Endodermal cell (in vitro differentiated cells): Measurements from ENCODE around the gene FUT7. TPM values are rescaled to one million over a fixed set of nuclear protein-coding genes. Genes with fewer than 3 reads are reported as not detected.

ENCODE experiments used
- DNase-seq: peaks from one replicate; pipeline ENCODE4 v3.0.0-alpha.2; 2017
- H3K27ac ChIP-seq: 2 replicates; pipeline ENCODE4 v1.5.1; 2013; ENCODE audit warnings: mild to moderate bottlenecking, low read depth, low read length, moderate library complexity
- H3K27me3 ChIP-seq: 2 replicates; pipeline ENCODE4 v1.6.1; 2013; ENCODE audit warnings: mild to moderate bottlenecking, low read length, moderate library complexity; ENCODE audit not compliant: insufficient read depth, control insufficient read depth, poor library complexity, severe bottlenecking
- H3K36me3 ChIP-seq: 2 replicates; pipeline ENCODE4 v1.7.0; 2013; ENCODE audit warnings: mild to moderate bottlenecking, low read length, moderate library complexity; ENCODE audit not compliant: control insufficient read depth, insufficient read depth
- H3K4me1 ChIP-seq: one replicate; pipeline ENCODE4 v1.7.0; 2013; ENCODE audit warnings: low read length; ENCODE audit not compliant: control insufficient read depth, insufficient read depth
- H3K4me3 ChIP-seq: 2 replicates; pipeline ENCODE4 v1.5.1; 2013; ENCODE audit warnings: mild to moderate bottlenecking, low read length, moderate library complexity
- H3K9ac ChIP-seq: 2 replicates; pipeline ENCODE4 v1.6.1; 2013; ENCODE audit warnings: mild to moderate bottlenecking, low read length, moderate library complexity; ENCODE audit not compliant: poor library complexity, severe bottlenecking; ENCODE audit errors: extremely low read depth
- H3K9me3 ChIP-seq: 2 replicates; pipeline ENCODE4 v1.6.1; 2013; ENCODE audit warnings: mild to moderate bottlenecking, low read length, moderate library complexity; ENCODE audit not compliant: control insufficient read depth
- H3K27ac Mint-ChIP-seq: 2 replicates; pipeline ENCODE4 v1.8.0; 2020; ENCODE audit warnings: mixed read lengths
- H3K27me3 Mint-ChIP-seq: 2 replicates; pipeline ENCODE4 v1.8.0; 2021; ENCODE audit warnings: mild to moderate bottlenecking, mixed read lengths; ENCODE audit not compliant: insufficient read depth
- H3K36me3 Mint-ChIP-seq: 2 replicates; pipeline ENCODE4 v1.8.0; 2020; ENCODE audit warnings: low read depth, mixed read lengths
- H3K4me1 Mint-ChIP-seq: 2 replicates; pipeline ENCODE4 v1.8.0; 2020; ENCODE audit warnings: mixed read lengths
- H3K4me3 Mint-ChIP-seq: 2 replicates; pipeline ENCODE4 v1.8.0; 2020; ENCODE audit warnings: mild to moderate bottlenecking, moderate library complexity, mixed read lengths
- H3K9me3 Mint-ChIP-seq: 2 replicates; pipeline ENCODE4 v1.8.0; 2020; ENCODE audit warnings: mild to moderate bottlenecking, mixed read lengths
- WGBS, 2 experiments: methylation state at CpG; one replicate each; pipeline versions ENCODE4 v1.1.5 to v1.1.7; 2013; ENCODE audit warnings: missing lambda C conversion rate in 2 of 2, mixed read lengths in 1 of 2; ENCODE audit not compliant: insufficient coverage in 1 of 2, insufficient read length in 1 of 2; 5-methylcytosine and 5-hydroxymethylcytosine counted together
- total RNA-seq, 2 donors: library from RNA; stranded (reverse); fragmentation: NEBNext Ultra II Directional in 1 of 2; extraction: Animal tissue kit (Norgen Biotek cat#: 25700) in 1 of 2; gene quantifications; 2 replicates in 1 of 2; 3 replicates in 1 of 2; pipeline ENCODE4 v1.2.1, GENCODE V29; 2021
- TF ChIP-seq, protein P1 (sequence below): fragments of 200-600 bp; sonication (generic); conservative IDR thresholded peaks from 2 replicates; pipeline ENCODE4 v1.5.0; 2021; ENCODE audit warnings: antibody characterized with exemption, mild to moderate bottlenecking

FUT7 gene
- total RNA-seq, 2 donors from 2014 or later: not detected

DNA sequence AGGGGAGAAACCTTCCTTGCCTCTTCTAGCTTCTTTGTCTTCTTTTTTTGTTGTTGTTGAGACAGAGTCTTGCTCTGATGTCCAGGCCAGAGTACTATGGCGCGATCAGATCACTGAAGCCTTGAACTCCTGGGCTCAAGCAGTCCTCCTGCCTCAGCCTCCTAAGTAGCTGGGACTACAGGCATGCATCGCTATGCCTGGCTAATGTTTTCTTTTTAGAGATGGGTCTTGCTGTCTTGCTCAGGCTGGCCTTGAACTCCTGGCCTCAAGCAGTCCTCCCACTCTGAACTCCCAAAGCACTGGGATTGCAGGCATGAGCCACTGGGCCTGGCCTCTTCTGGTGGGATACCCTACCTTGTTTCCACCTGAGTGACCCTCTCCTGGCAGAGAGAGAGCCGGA, 43.0 kb downstream of the FUT7 start:
- Mint-ChIP-seq H3K9me3 (peaks cover 17% of the 10 kb centered on the region), H3K27ac (no peak overlapping the region), H3K36me3 (peaks cover 4% of the 10 kb centered on the region), H3K4me3 (no peak overlapping the region), H3K27me3 (peaks cover 30% of the 10 kb centered on the region), H3K4me1 (peaks cover 6% of the 10 kb centered on the region)
- no peak overlapping the region for H3K9ac ChIP-seq
- TF ChIP-seq, protein P1, sequence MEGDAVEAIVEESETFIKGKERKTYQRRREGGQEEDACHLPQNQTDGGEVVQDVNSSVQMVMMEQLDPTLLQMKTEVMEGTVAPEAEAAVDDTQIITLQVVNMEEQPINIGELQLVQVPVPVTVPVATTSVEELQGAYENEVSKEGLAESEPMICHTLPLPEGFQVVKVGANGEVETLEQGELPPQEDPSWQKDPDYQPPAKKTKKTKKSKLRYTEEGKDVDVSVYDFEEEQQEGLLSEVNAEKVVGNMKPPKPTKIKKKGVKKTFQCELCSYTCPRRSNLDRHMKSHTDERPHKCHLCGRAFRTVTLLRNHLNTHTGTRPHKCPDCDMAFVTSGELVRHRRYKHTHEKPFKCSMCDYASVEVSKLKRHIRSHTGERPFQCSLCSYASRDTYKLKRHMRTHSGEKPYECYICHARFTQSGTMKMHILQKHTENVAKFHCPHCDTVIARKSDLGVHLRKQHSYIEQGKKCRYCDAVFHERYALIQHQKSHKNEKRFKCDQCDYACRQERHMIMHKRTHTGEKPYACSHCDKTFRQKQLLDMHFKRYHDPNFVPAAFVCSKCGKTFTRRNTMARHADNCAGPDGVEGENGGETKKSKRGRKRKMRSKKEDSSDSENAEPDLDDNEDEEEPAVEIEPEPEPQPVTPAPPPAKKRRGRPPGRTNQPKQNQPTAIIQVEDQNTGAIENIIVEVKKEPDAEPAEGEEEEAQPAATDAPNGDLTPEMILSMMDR: no peak
- peaks cover 5% of the 10 kb centered on the region for H3K36me3 ChIP-seq
- H3K9me3 ChIP-seq: peaks cover 14% of the 10 kb centered on the region
- WGBS, 2 experiments: 97 to 100% methylated on average over 4 of the region's 4 CpGs
- H3K27ac ChIP-seq: no peak overlapping the region
- no peak for DNase-seq
- no peaks in the 10 kb centered on the region for H3K4me1 ChIP-seq
- H3K4me3 ChIP-seq: no peak overlapping the region
- peaks cover 12% of the 10 kb centered on the region for H3K27me3 ChIP-seq

DNA sequence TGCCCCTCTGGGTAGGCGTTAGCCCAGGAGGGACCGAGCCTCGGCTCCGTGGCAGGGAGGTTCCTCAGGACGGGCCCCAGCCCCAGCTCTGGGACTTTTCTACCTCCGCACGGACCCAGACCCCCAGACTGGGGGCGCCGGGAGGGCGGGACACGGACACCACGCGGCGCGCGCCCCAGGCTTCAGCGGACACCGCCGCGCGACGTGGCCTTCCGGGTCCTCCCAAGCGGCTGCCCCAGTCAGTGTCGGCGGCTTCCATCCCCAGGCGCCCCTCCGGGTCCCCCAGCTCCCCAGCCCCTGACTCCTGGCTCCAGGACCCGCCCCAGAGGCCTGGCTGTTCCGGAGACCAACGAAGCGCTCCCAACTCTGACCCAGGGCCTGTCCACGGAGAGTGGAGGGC, 46.0 kb downstream of the FUT7 start:
- H3K4me1 ChIP-seq: no peaks in the 10 kb centered on the region
- Mint-ChIP-seq H3K9me3 (peaks cover 8% of the 10 kb centered on the region), H3K27ac (no peak overlapping the region), H3K36me3 (no peaks in the 10 kb centered on the region), H3K27me3 (peaks cover 26% of the 10 kb centered on the region), H3K4me1 (peaks cover 7% of the 10 kb centered on the region), H3K4me3 (no peak overlapping the region)
- no peak overlapping the region for H3K9ac ChIP-seq
- 70 to 82% methylated on average over 23 to 33 of the region's 33 CpGs for WGBS, 2 experiments
- no peak for DNase-seq
- peaks cover 12% of the 10 kb centered on the region for H3K27me3 ChIP-seq
- no peak overlapping the region for H3K27ac ChIP-seq
- H3K4me3 ChIP-seq: no peak overlapping the region
- H3K9me3 ChIP-seq: peaks cover 7% of the 10 kb centered on the region
- no peaks in the 10 kb centered on the region for H3K36me3 ChIP-seq
- TF ChIP-seq, protein P1: no peak

DNA sequence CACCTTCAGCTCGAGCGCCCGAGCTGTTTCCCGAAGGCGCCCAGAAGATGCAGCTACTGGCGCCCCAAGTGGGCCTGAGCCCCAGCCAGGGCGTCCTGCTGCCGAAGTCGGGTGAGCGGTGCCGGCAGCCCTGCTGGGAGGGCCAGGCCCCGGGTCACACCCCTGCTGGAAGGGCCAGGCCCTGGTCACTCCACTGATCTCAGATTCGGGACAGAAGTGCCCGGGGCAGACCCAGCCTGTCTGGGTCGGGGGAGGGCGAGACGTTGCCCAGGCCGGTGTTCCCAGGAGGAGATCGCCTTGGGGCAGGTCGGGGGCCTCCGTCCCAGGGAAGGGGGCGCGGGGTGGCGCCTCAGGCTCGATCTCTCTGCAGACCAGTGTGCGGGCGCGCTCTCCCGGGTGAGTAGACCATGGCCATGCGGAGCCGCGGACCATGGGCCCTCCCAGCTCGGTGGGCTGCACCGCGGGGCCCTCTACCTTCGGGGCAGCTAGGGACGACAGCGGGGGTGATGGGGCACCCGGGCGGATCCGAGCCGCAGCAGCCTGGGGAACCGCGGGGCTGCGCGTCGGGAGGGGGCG, 46.8 kb downstream of the FUT7 start:
- TF ChIP-seq, protein P1: no peak
- peaks cover 12% of the 10 kb centered on the region for H3K27me3 ChIP-seq
- DNase-seq: peak; percentile 74
- Mint-ChIP-seq H3K27ac (no peak overlapping the region), H3K4me1 (peaks cover 12% of the 10 kb centered on the region), H3K27me3 (peaks cover 23% of the 10 kb centered on the region), H3K9me3 (peaks cover 2% of the 10 kb centered on the region), H3K36me3 (no peaks in the 10 kb centered on the region), H3K4me3 (peak overlapping the region; percentile 19)
- no peaks in the 10 kb centered on the region for H3K9me3 ChIP-seq
- no peak overlapping the region for H3K9ac ChIP-seq
- WGBS, 2 experiments: 63 to 80% methylated on average over 28 to 48 of the region's 48 CpGs
- H3K36me3 ChIP-seq: no peaks in the 10 kb centered on the region
- H3K27ac ChIP-seq: no peak overlapping the region
- H3K4me1 ChIP-seq: no peaks in the 10 kb centered on the region
- H3K4me3 ChIP-seq: no peak overlapping the region
